Activated T-helper 1 cell treated with anti-CD3 and anti-CD28 coated beads, Interleukin-12 subunit alpha, Interleukin-12 subunit beta, Interleukin-2, Interleukin-4 antibody, amounts not matched to agents 30 ng/mL and 10 ng/mL and 1 ng/mL, durations not matched to agents 14 hours and 24 hours and 36 hours (primary cell): Measurements from ENCODE around the gene EPHB3. TPM values are rescaled to one million over a fixed set of nuclear protein-coding genes. Genes with fewer than 3 reads are reported as not detected.
"Not testable (repeated sequence)": the region's sequence is repeated elsewhere in the genome, so short reads cannot be mapped to it uniquely, and the experiment has no call there.

Experiments used
- DNase-seq: peaks from one replicate; pipeline ENCODE4 v3.0.0; 2021; ENCODE audit warnings: low spot score
- H3K27ac Mint-ChIP-seq: one replicate; pipeline ENCODE4 v1.8.0; 2021; ENCODE audit warnings: mild to moderate bottlenecking, mixed read lengths
- H3K27me3 Mint-ChIP-seq: one replicate; pipeline ENCODE4 v1.8.0; 2022; ENCODE audit warnings: mild to moderate bottlenecking, moderate library complexity, mixed read lengths; ENCODE audit not compliant: insufficient read depth
- H3K36me3 Mint-ChIP-seq: one replicate; pipeline ENCODE4 v1.8.0; 2021; ENCODE audit warnings: low read depth, mixed read lengths
- H3K4me1 Mint-ChIP-seq: one replicate; pipeline ENCODE4 v1.8.0; 2021; ENCODE audit warnings: low read depth, mixed read lengths
- H3K4me3 Mint-ChIP-seq: one replicate; pipeline ENCODE4 v1.8.0; 2021; ENCODE audit warnings: mild to moderate bottlenecking, moderate library complexity, mixed read lengths
- H3K9me3 Mint-ChIP-seq: one replicate; pipeline ENCODE4 v1.8.0; 2021; ENCODE audit warnings: mixed read lengths
- intact Hi-C: fragments of 100-400 bp; cut with micrococcal nuclease; formaldehyde crosslinking; loops from one replicate; pipeline ENCODE4 v1.15.1; 2024
- total RNA-seq: library from RNA; stranded (reverse); gene quantifications from 2 replicates; pipeline ENCODE4 v1.2.3, GENCODE V29; 2022

The EPHB3 gene
- total RNA-seq, 1 donor from 2014 or later, result 0.31 TPM

GRCh38 chr3:184604039-184604601 is 42.5 kb downstream of the EPHB3 start:
- peaks cover 5% of the 10 kb centered on the region for H3K4me1 Mint-ChIP-seq
- DNase-seq, result no peak
- H3K4me3 Mint-ChIP-seq, result no peak overlapping the region
- no peaks in the 10 kb centered on the region for H3K9me3 Mint-ChIP-seq
- intact Hi-C loops, result no loop called here
- H3K27me3 Mint-ChIP-seq, result peaks cover 60% of the 10 kb centered on the region
- H3K36me3 Mint-ChIP-seq, result no peaks in the 10 kb centered on the region
- no peak overlapping the region for H3K27ac Mint-ChIP-seq

GRCh38 chr3:184604615-184605290 is 43.2 kb downstream of the EPHB3 start:
- H3K4me1 Mint-ChIP-seq, result peaks cover 5% of the 10 kb centered on the region
- no peaks in the 10 kb centered on the region for H3K36me3 Mint-ChIP-seq
- intact Hi-C loops, result no loop called here
- no peak overlapping the region for H3K4me3 Mint-ChIP-seq
- peaks cover 60% of the 10 kb centered on the region for H3K27me3 Mint-ChIP-seq
- H3K27ac Mint-ChIP-seq, result no peak overlapping the region
- H3K9me3 Mint-ChIP-seq, result no peaks in the 10 kb centered on the region
- DNase-seq, result no peak

- H3K36me3 Mint-ChIP-seq, result no peaks in the 10 kb centered on the region
- H3K9me3 Mint-ChIP-seq, result no peaks in the 10 kb centered on the region
- H3K27me3 Mint-ChIP-seq, result peaks cover 35% of the 10 kb centered on the region
- intact Hi-C loops, result loop anchor here (2.0 kb wide), 1 partner anchor 29 kb away; no protein-coding TSS in a partner anchor
- DNase-seq, result no peak
- H3K4me1 Mint-ChIP-seq, result peaks cover 5% of the 10 kb centered on the region
- no peak overlapping the region for H3K27ac Mint-ChIP-seq
- H3K4me3 Mint-ChIP-seq, result no peak overlapping the region
Measured at GRCh38 chr3:184608209-184608608, 46.6 kb downstream of the EPHB3 start.

- H3K9me3 Mint-ChIP-seq, result no peaks in the 10 kb centered on the region
- intact Hi-C loops, result loop anchor here (2.0 kb wide), 1 partner anchor 27 kb away; no protein-coding TSS in a partner anchor
- H3K4me1 Mint-ChIP-seq, result peaks cover 5% of the 10 kb centered on the region
- no peak overlapping the region for H3K4me3 Mint-ChIP-seq
- H3K36me3 Mint-ChIP-seq, result no peaks in the 10 kb centered on the region
- DNase-seq, result no peak
- no peak overlapping the region for H3K27ac Mint-ChIP-seq
- H3K27me3 Mint-ChIP-seq, result peaks cover 28% of the 10 kb centered on the region
Measured at GRCh38 chr3:184609476-184610244, 48.1 kb downstream of the EPHB3 start.

- Mint-ChIP-seq H3K27ac (no peak overlapping the region), H3K4me3 (no peak overlapping the region), H3K9me3 (no peaks in the 10 kb centered on the region), H3K36me3 (no peaks in the 10 kb centered on the region), H3K4me1 (peaks cover 5% of the 10 kb centered on the region), H3K27me3 (peaks cover 22% of the 10 kb centered on the region)
- intact Hi-C loops, result no loop called here
- no peak for DNase-seq
Measured at GRCh38 chr3:184610245-184610871, 48.8 kb downstream of the EPHB3 start.

- H3K9me3 Mint-ChIP-seq, result no peaks in the 10 kb centered on the region
- DNase-seq, result no peak
- H3K27ac Mint-ChIP-seq, result no peak overlapping the region
- H3K4me1 Mint-ChIP-seq, result peaks cover 5% of the 10 kb centered on the region
- peaks cover 18% of the 10 kb centered on the region for H3K27me3 Mint-ChIP-seq
- intact Hi-C loops, result no loop called here
- no peak overlapping the region for H3K4me3 Mint-ChIP-seq
- H3K36me3 Mint-ChIP-seq, result no peaks in the 10 kb centered on the region
Measured at GRCh38 chr3:184611607-184612281, 50.2 kb downstream of the EPHB3 start.

- intact Hi-C loops, result no loop called here
- Mint-ChIP-seq H3K27me3 (peaks cover 19% of the 10 kb centered on the region), H3K36me3 (no peaks in the 10 kb centered on the region), H3K9me3 (no peaks in the 10 kb centered on the region), H3K4me1 (no peaks in the 10 kb centered on the region), H3K4me3 (no peak overlapping the region), H3K27ac (no peak overlapping the region)
- no peak for DNase-seq
Measured at GRCh38 chr3:184615396-184615795, 53.8 kb downstream of the EPHB3 start.

GRCh38 chr3:184616436-184616835 is 54.9 kb downstream of the EPHB3 start:
- Mint-ChIP-seq H3K9me3 (no peaks in the 10 kb centered on the region), H3K4me3 (no peak overlapping the region), H3K4me1 (no peaks in the 10 kb centered on the region), H3K27me3 (peaks cover 19% of the 10 kb centered on the region), H3K27ac (no peak overlapping the region), H3K36me3 (no peaks in the 10 kb centered on the region)
- DNase-seq, result no peak
- intact Hi-C loops, result no loop called here

GRCh38 chr3:184617306-184617705 is 55.7 kb downstream of the EPHB3 start:
- not testable (repeated sequence) for H3K27ac Mint-ChIP-seq

GRCh38 chr3:184618811-184619210 is 57.2 kb downstream of the EPHB3 start:
- Mint-ChIP-seq H3K9me3 (no peaks in the 10 kb centered on the region), H3K27ac (no peak overlapping the region), H3K4me1 (no peaks in the 10 kb centered on the region), H3K4me3 (no peak overlapping the region), H3K36me3 (no peaks in the 10 kb centered on the region), H3K27me3 (peaks cover 21% of the 10 kb centered on the region)
- intact Hi-C loops, result no loop called here
- DNase-seq, result no peak

More at GRCh38 chr3:184617306-184617705, 55.7 kb downstream of the EPHB3 start:
- H3K4me3 Mint-ChIP-seq, DNase-seq, intact Hi-C loops, H3K36me3 Mint-ChIP-seq, H3K4me1 Mint-ChIP-seq, H3K9me3 Mint-ChIP-seq: not testable (repeated sequence)
- peaks cover 21% of the 10 kb centered on the region for H3K27me3 Mint-ChIP-seq

GRCh38 chr3:184619369-184619768 is 57.8 kb downstream of the EPHB3 start:
- H3K4me3 Mint-ChIP-seq, result no peak overlapping the region
- no peaks in the 10 kb centered on the region for H3K36me3 Mint-ChIP-seq
- DNase-seq, result no peak
- H3K27me3 Mint-ChIP-seq, result peaks cover 21% of the 10 kb centered on the region
- H3K4me1 Mint-ChIP-seq, result no peaks in the 10 kb centered on the region
- intact Hi-C loops, result no loop called here
- no peak overlapping the region for H3K27ac Mint-ChIP-seq
- no peaks in the 10 kb centered on the region for H3K9me3 Mint-ChIP-seq

- Mint-ChIP-seq H3K27ac (no peak overlapping the region), H3K4me3 (no peak overlapping the region), H3K4me1 (no peaks in the 10 kb centered on the region), H3K9me3 (no peaks in the 10 kb centered on the region), H3K27me3 (peaks cover 19% of the 10 kb centered on the region), H3K36me3 (no peaks in the 10 kb centered on the region)
- DNase-seq, result no peak
- intact Hi-C loops, result no loop called here
Measured at GRCh38 chr3:184619787-184620430, 58.3 kb downstream of the EPHB3 start.
